IMR-90 (cell line): ENCODE data around the gene CNOT6. TPM values are rescaled to one million over a fixed set of nuclear protein-coding genes. Genes with fewer than 3 reads are reported as not detected.

ENCODE experiments used
- ATAC-seq: fragments of 200-7000 bp; cut with Tn5 transposase; 2 replicates; pipeline ENCODE4 v1.9.1; 2020; ENCODE audit warnings: low read depth, mild to moderate bottlenecking, moderate library complexity
- BruUV-seq: library from RNA; stranded (reverse); fragments of 400-500 nt; replicated peaks from 2 replicates; lab custom pipeline; 2021; lab: Mats Ljungman, UMichigan
- CTCF ChIA-PET: fragments of 300-600 bp; formaldehyde crosslinking; extraction: SDS; loops from one replicate; lab custom pipeline; 2021; ENCODE audit warnings: antibody characterized with exemption; lab: Yijun Ruan, JAX
- POLR2A ChIA-PET: fragments of 300-600 bp; sonication (Branson Sonifier 250); formaldehyde crosslinking; loops from one replicate; lab custom pipeline; 2022; ENCODE audit warnings: antibody characterized with exemption; ENCODE audit not compliant: unreplicated experiment; lab: Charles Lee
- DNase-seq: peaks from one replicate; pipeline ENCODE4 v3.0.0; 2013
- H2AFZ ChIP-seq: replicated peaks from 2 replicates; pipeline ENCODE3; 2013; ENCODE audit warnings: low read length, mild to moderate bottlenecking; ENCODE audit not compliant: poor library complexity
- H2AK5ac ChIP-seq: 2 replicates; pipeline ENCODE4 v1.6.1; 2013; ENCODE audit warnings: low read depth, low read length, inconsistent platforms
- H2AK9ac ChIP-seq: replicated peaks from 2 replicates; pipeline ENCODE3; 2013; ENCODE audit warnings: mild to moderate bottlenecking, low read depth, low read length, moderate library complexity; ENCODE audit not compliant: poor library complexity
- H2BK120ac ChIP-seq: 2 replicates; pipeline ENCODE4 v1.6.1; 2013; ENCODE audit warnings: low read depth, low read length, inconsistent platforms
- H2BK15ac ChIP-seq: 3 replicates; pipeline ENCODE4 v1.6.1; 2013; ENCODE audit warnings: low read depth, low read length, inconsistent platforms
- H2BK20ac ChIP-seq: 2 replicates; pipeline ENCODE4 v1.6.1; 2013; ENCODE audit warnings: low read depth, mild to moderate bottlenecking, inconsistent platforms, low read length, moderate library complexity
- H2BK5ac ChIP-seq: 2 replicates; pipeline ENCODE4 v1.6.1; 2013; ENCODE audit warnings: mild to moderate bottlenecking, low read depth, low read length, inconsistent platforms; ENCODE audit not compliant: poor library complexity, severe bottlenecking
- H3K14ac ChIP-seq: replicated peaks from 2 replicates; pipeline ENCODE4 v1.6.1; 2013; ENCODE audit warnings: low read depth, low read length, inconsistent platforms
- H3K18ac ChIP-seq: 2 replicates; pipeline ENCODE4 v1.6.1; 2013; ENCODE audit warnings: low read depth, low read length, control low read depth
- H3K23ac ChIP-seq: 2 replicates; pipeline ENCODE4 v1.6.1; 2013; ENCODE audit warnings: low read depth, low read length, inconsistent platforms
- H3K27ac ChIP-seq: 2 replicates; pipeline ENCODE4 v1.5.1; 2013; ENCODE audit warnings: mild to moderate bottlenecking, control low read depth, low read length; ENCODE audit not compliant: insufficient read depth
- H3K27me3 ChIP-seq: 2 replicates; pipeline ENCODE4 v1.6.1; 2013; ENCODE audit warnings: low read length; ENCODE audit not compliant: control insufficient read depth, insufficient read depth
- H3K36me3 ChIP-seq: 2 replicates; pipeline ENCODE4 v1.6.1; 2013; ENCODE audit warnings: low read length, mixed read lengths; ENCODE audit not compliant: control insufficient read depth, insufficient read depth
- H3K4ac ChIP-seq: 2 replicates; pipeline ENCODE4 v1.6.1; 2013; ENCODE audit warnings: low read depth, low read length, inconsistent platforms
- H3K4me1 ChIP-seq: 2 replicates; pipeline ENCODE4 v1.6.1; 2013; ENCODE audit warnings: low read length, mixed read lengths; ENCODE audit not compliant: control insufficient read depth, insufficient read depth
- H3K4me2 ChIP-seq: 2 replicates; pipeline ENCODE4 v1.6.1; 2013; ENCODE audit warnings: low read depth, mild to moderate bottlenecking, control low read depth, low read length, moderate library complexity
- H3K4me3 ChIP-seq: 2 replicates; pipeline ENCODE4 v1.5.1; 2013; ENCODE audit warnings: low read depth, mild to moderate bottlenecking, control low read depth, low read length, moderate library complexity; ENCODE audit not compliant: insufficient read depth
- H3K56ac ChIP-seq: 2 replicates; pipeline ENCODE4 v1.6.1; 2013; ENCODE audit warnings: low read length, inconsistent platforms; ENCODE audit not compliant: insufficient read depth; ENCODE audit errors: extremely low read depth
- H3K79me1 ChIP-seq, 2 experiments: 2 replicates each; pipeline ENCODE4 v1.6.1; 2013; ENCODE audit warnings: low read length in 2 of 2, inconsistent platforms in 1 of 2, low read depth in 1 of 2
- H3K9ac ChIP-seq: 2 replicates; pipeline ENCODE4 v1.6.1; 2013; ENCODE audit warnings: low read depth, low read length, control low read depth
- H3K9me1 ChIP-seq: 2 replicates; pipeline ENCODE4 v1.6.1; 2013; ENCODE audit warnings: low read length, inconsistent platforms; ENCODE audit not compliant: insufficient read depth
- H3K9me3 ChIP-seq: 2 replicates; pipeline ENCODE4 v1.6.1; 2013; ENCODE audit warnings: low read length; ENCODE audit not compliant: control insufficient read depth, insufficient read depth
- H4K20me1 ChIP-seq: 2 replicates; pipeline ENCODE4 v1.6.1; 2013; ENCODE audit warnings: low read length, inconsistent platforms; ENCODE audit not compliant: insufficient read depth
- H4K5ac ChIP-seq: 2 replicates; pipeline ENCODE4 v1.6.1; 2013; ENCODE audit warnings: mild to moderate bottlenecking, low read depth, low read length, control low read depth
- H4K8ac ChIP-seq, 2 experiments: 2 replicates each; pipeline ENCODE4 v1.6.1; 2013; ENCODE audit warnings: low read depth in 2 of 2, low read length in 2 of 2, control low read depth in 1 of 2, inconsistent platforms in 1 of 2
- H4K91ac ChIP-seq: 2 replicates; pipeline ENCODE4 v1.6.1; 2013; ENCODE audit warnings: low read depth, low read length, inconsistent platforms; ENCODE audit not compliant: insufficient read depth
- RFX5 ChIP-seq: IDR thresholded peaks from 2 replicates; pipeline ENCODE4 v1.8.0; 2012; ENCODE audit warnings: low read depth, mild to moderate bottlenecking, low read length, moderate library complexity
- WGBS, 2 experiments: methylation state at CpG; one replicate each; pipeline versions ENCODE4 v1.1.5 to v1.1.7; 2013; ENCODE audit warnings: missing lambda C conversion rate in 2 of 2; ENCODE audit not compliant: insufficient read length in 1 of 2; ENCODE audit errors: extremely low coverage in 2 of 2; 5-methylcytosine and 5-hydroxymethylcytosine counted together
- dilution Hi-C: fragments of 300-500 bp; cut with HindIII; formaldehyde crosslinking; loops from one replicate; pipeline ENCODE4 v1.14.3; 2018; ENCODE audit warnings: low sequenced_read_pairs; ENCODE audit not compliant: unreplicated experiment
- in situ Hi-C: fragments of 300-500 bp; cut with MboI; formaldehyde crosslinking; loops from 3 replicates; pipeline ENCODE4 v1.14.3; 2019; ENCODE audit warnings: low sequenced_read_pairs, inconsistent platforms, mixed read lengths
- intact Hi-C: fragments of 100-400 bp; cut with micrococcal nuclease; formaldehyde crosslinking; loops from 2 replicates; pipeline ENCODE4 v1.10.0; 2022
- polyA plus RNA-seq, 3 experiments: library from polyadenylated mRNA; depleted of rRNA; stranded (reverse); fragments of >200 nt; gene quantifications; 2 replicates each; pipeline ENCODE4 v1.2.3, GENCODE V29; 2012; ENCODE audit warnings: low replicate concordance in 1 of 3
- total RNA-seq: library from RNA; depleted of rRNA; stranded (reverse); fragments of >200 nt; gene quantifications from 2 replicates; pipeline ENCODE4 v1.2.3, GENCODE V29; 2012

The CNOT6 gene
- total and polyA plus RNA-seq, 2 of the 4 experiments (the other 2 are of a cell fraction): 9.7 to 10.8 TPM

- H2AK5ac ChIP-seq: no peak overlapping the region
- H2BK120ac ChIP-seq: no peak overlapping the region
- TF ChIP-seq RFX5: no peak
- no peaks in the 10 kb centered on the region for H3K79me1 ChIP-seq
- no peak overlapping the region for H2BK15ac ChIP-seq
- 100% methylated on average over 1 of the region's 8 CpGs; no CpG with 5 or more reads in 1 of the 2 experiments for whole genome bisulfite sequencing, 2 experiments
- no peak overlapping the region for H3K14ac ChIP-seq
- H3K23ac ChIP-seq: no peak overlapping the region
- no peaks in the 10 kb centered on the region; the same call in 1 of the 2 replicates for H3K27me3 ChIP-seq
- H2AK9ac ChIP-seq: no peak overlapping the region
- no peak overlapping the region for H2BK5ac ChIP-seq
- H3K4ac ChIP-seq: no peak overlapping the region
- no peak for ATAC-seq
- no peak for DNase-seq
- no peaks in the 10 kb centered on the region for H3K36me3 ChIP-seq
- intact Hi-C loops: no loop called here
- H3K4me3 ChIP-seq: no peak overlapping the region
- ChIA-PET CTCF (interaction anchor here (0.6 to 1.5 kb wide), 2 partner anchors 36 to 170 kb away, joined by 3 read pairs; no protein-coding TSS in a partner anchor), POLR2A (no interaction called here)
- no peak overlapping the region for H3K56ac ChIP-seq
- peaks cover 11% of the 10 kb centered on the region for H3K9me3 ChIP-seq
- no peak overlapping the region for H3K18ac ChIP-seq
- H2BK20ac ChIP-seq: no peak overlapping the region
- H3K27ac ChIP-seq: no peak overlapping the region
- H4K8ac ChIP-seq: no peak overlapping the region
- no peaks in the 10 kb centered on the region for H3K4me1 ChIP-seq
- no peak overlapping the region for H3K4me2 ChIP-seq
- in situ Hi-C loops: loop anchor here (25.0 kb wide), 1 partner anchor 326 kb away; no protein-coding TSS in a partner anchor
- dilution Hi-C loops: no loop called here
- no peak overlapping the region for H3K9ac ChIP-seq
- H3K9me1 ChIP-seq: no peaks in the 10 kb centered on the region
- no TSS peak for BruUV-seq
- no peak overlapping the region for H2AFZ ChIP-seq
- no peak overlapping the region for H4K5ac ChIP-seq
- no peak overlapping the region for H4K91ac ChIP-seq
- H4K20me1 ChIP-seq: no peaks in the 10 kb centered on the region
These were observed 30.8 kb upstream of the CNOT6 start for GRCh38 chr5:180463216-180463900.
